Endothelial cell (in vitro differentiated cells): ENCODE data around the gene PTPN9. TPM values are rescaled to one million over a fixed set of nuclear protein-coding genes. Genes with fewer than 3 reads are reported as not detected.
"Not testable (repeated sequence)": the region's sequence is repeated elsewhere in the genome, so short reads cannot be mapped to it uniquely, and the experiment has no call there.

Experiments
- DNase-seq: peaks from one replicate; pipeline ENCODE4 v3.0.0; 2021; ENCODE audit warnings: low spot score
- H3K27ac Mint-ChIP-seq: one replicate; pipeline ENCODE4 v1.8.0; 2021; ENCODE audit warnings: mixed read lengths, inconsistent platforms; ENCODE audit not compliant: unreplicated experiment
- H3K27me3 Mint-ChIP-seq: one replicate; pipeline ENCODE4 v1.8.0; 2021; ENCODE audit warnings: mild to moderate bottlenecking, moderate library complexity, mixed read lengths, inconsistent platforms; ENCODE audit not compliant: unreplicated experiment
- H3K36me3 Mint-ChIP-seq: one replicate; pipeline ENCODE4 v1.8.0; 2021; ENCODE audit warnings: mild to moderate bottlenecking, low read depth, mixed read lengths, inconsistent platforms; ENCODE audit not compliant: unreplicated experiment
- H3K4me1 Mint-ChIP-seq: one replicate; pipeline ENCODE4 v1.8.0; 2021; ENCODE audit warnings: mild to moderate bottlenecking, mixed read lengths, inconsistent platforms; ENCODE audit not compliant: unreplicated experiment
- H3K4me3 Mint-ChIP-seq: one replicate; pipeline ENCODE4 v1.8.0; 2021; ENCODE audit warnings: mild to moderate bottlenecking, mixed read lengths, inconsistent platforms; ENCODE audit not compliant: unreplicated experiment
- H3K9me3 Mint-ChIP-seq: one replicate; pipeline ENCODE4 v1.8.0; 2021; ENCODE audit warnings: mixed read lengths, inconsistent platforms; ENCODE audit not compliant: unreplicated experiment
- CTCF ChIP-seq: fragments of 200-600 bp; sonication (generic); IDR thresholded peaks from one replicate; pipeline ENCODE4 v1.5.0; 2021; ENCODE audit warnings: antibody characterized with exemption; ENCODE audit not compliant: unreplicated experiment
- total RNA-seq: library from RNA; stranded (reverse); fragmentation: NEBNext Ultra II Directional; extraction: Animal tissue kit (Norgen Biotek cat#: 25700); gene quantifications from one replicate; pipeline ENCODE4 v1.2.1, GENCODE V29; 2021; ENCODE audit not compliant: unreplicated experiment

The PTPN9 gene
- total RNA-seq, 1 donor from 2014 or later: 41.9 TPM

- peak overlapping the region; percentile 59 for H3K4me3 Mint-ChIP-seq
- H3K27ac Mint-ChIP-seq: no peak overlapping the region
- peaks cover 8% of the 10 kb centered on the region for H3K27me3 Mint-ChIP-seq
- peaks cover 4% of the 10 kb centered on the region for H3K9me3 Mint-ChIP-seq
- peaks cover 34% of the 10 kb centered on the region for H3K36me3 Mint-ChIP-seq
- no peak for DNase-seq
- TF ChIP-seq CTCF: no peak
- H3K4me1 Mint-ChIP-seq: no peaks in the 10 kb centered on the region
Measured at GRCh38 chr15:75502360-75502759, 76.8 kb downstream of the PTPN9 start.

- H3K27ac Mint-ChIP-seq: no peak overlapping the region
- TF ChIP-seq CTCF: no peak
Measured at GRCh38 chr15:75493732-75494131, 85.4 kb downstream of the PTPN9 start.

GRCh38 chr15:75483961-75484360, 95.2 kb downstream of the PTPN9 start:
- no peak for TF ChIP-seq CTCF
- no peak for DNase-seq
- no peak overlapping the region for H3K27ac Mint-ChIP-seq
- H3K36me3 Mint-ChIP-seq: peaks cover 43% of the 10 kb centered on the region
- no peaks in the 10 kb centered on the region for H3K9me3 Mint-ChIP-seq
- no peaks in the 10 kb centered on the region for H3K27me3 Mint-ChIP-seq
- peaks cover 2% of the 10 kb centered on the region for H3K4me1 Mint-ChIP-seq
- H3K4me3 Mint-ChIP-seq: peak overlapping the region; percentile 35

More at GRCh38 chr15:75493732-75494131, 85.4 kb downstream of the PTPN9 start:
- H3K27me3 Mint-ChIP-seq: no peaks in the 10 kb centered on the region
- H3K9me3 Mint-ChIP-seq: no peaks in the 10 kb centered on the region
- DNase-seq: no peak
- no peaks in the 10 kb centered on the region for H3K4me1 Mint-ChIP-seq
- peaks cover 18% of the 10 kb centered on the region for H3K36me3 Mint-ChIP-seq
- H3K4me3 Mint-ChIP-seq: no peak overlapping the region

GRCh38 chr15:75483556-75483955, 95.6 kb downstream of the PTPN9 start:
- H3K4me3 Mint-ChIP-seq: peak overlapping the region; percentile 13
- not testable (repeated sequence) for DNase-seq, H3K4me1 Mint-ChIP-seq, H3K9me3 Mint-ChIP-seq, H3K27me3 Mint-ChIP-seq
- peak overlapping the region; percentile 30 for H3K27ac Mint-ChIP-seq
- H3K36me3 Mint-ChIP-seq: peaks cover 43% of the 10 kb centered on the region

GRCh38 chr15:75483106-75483505, 96.0 kb downstream of the PTPN9 start:
- Mint-ChIP-seq H3K36me3 (peaks cover 43% of the 10 kb centered on the region), H3K9me3 (no peaks in the 10 kb centered on the region), H3K27ac (peak overlapping the region; percentile 30), H3K4me1 (peaks cover 2% of the 10 kb centered on the region), H3K4me3 (peak overlapping the region; percentile 13), H3K27me3 (no peaks in the 10 kb centered on the region)
- TF ChIP-seq CTCF: no peak
- DNase-seq: no peak

GRCh38 chr15:75480463-75480862, 98.7 kb downstream of the PTPN9 start:
- not testable (repeated sequence) for H3K4me3 Mint-ChIP-seq, H3K27me3 Mint-ChIP-seq, H3K27ac Mint-ChIP-seq, H3K9me3 Mint-ChIP-seq, DNase-seq, H3K4me1 Mint-ChIP-seq
- peaks cover 40% of the 10 kb centered on the region for H3K36me3 Mint-ChIP-seq
